Measurements from ENCODE around the gene CABP7. TPM values are rescaled to one million over a fixed set of nuclear protein-coding genes. Genes with fewer than 3 reads are reported as not detected.

The CABP7 gene
- total and polyA plus RNA-seq, 2 of the 8 experiments (the other 6 are each of a cell fraction or from before 2014, with no cell fraction given), result 0.20 to 0.36 TPM

GRCh38 chr22:29697853-29698598 lies 21.8 kb upstream of the CABP7 start (continued):
- no peak for TF ChIP-seq KDM4A (IDR thresholded peaks at IDR 0.05; ENCODE audit: low read depth, low read length, severe bottlenecking)
- no peak for TF ChIP-seq NANOG (IDR thresholded peaks at IDR 0.05; ENCODE audit: insufficient read depth, low read depth, low read length, poor library complexity, severe bottlenecking)
- TF ChIP-seq CEBPB (IDR thresholded peaks at IDR 0.05; ENCODE audit: low read depth, low read length), result no peak
- TF ChIP-seq SP1 (IDR thresholded peaks at IDR 0.05; ENCODE audit: low read depth, low read length), result no peak

Measured in H1 (cell line).